Activated CD4-positive, CD25-positive, alpha-beta regulatory T cell treated with anti-CD3 and anti-CD28 coated beads, Interleukin-2, amount 50 U/mL, for 16 hours (primary cell): ENCODE data around the gene PAPLN.

Source experiments
- DNase-seq: peaks from one replicate; pipeline ENCODE4 v3.0.0-alpha.2; 2020; ENCODE audit warnings: low read depth, low spot score

PAPLN gene

DNA sequence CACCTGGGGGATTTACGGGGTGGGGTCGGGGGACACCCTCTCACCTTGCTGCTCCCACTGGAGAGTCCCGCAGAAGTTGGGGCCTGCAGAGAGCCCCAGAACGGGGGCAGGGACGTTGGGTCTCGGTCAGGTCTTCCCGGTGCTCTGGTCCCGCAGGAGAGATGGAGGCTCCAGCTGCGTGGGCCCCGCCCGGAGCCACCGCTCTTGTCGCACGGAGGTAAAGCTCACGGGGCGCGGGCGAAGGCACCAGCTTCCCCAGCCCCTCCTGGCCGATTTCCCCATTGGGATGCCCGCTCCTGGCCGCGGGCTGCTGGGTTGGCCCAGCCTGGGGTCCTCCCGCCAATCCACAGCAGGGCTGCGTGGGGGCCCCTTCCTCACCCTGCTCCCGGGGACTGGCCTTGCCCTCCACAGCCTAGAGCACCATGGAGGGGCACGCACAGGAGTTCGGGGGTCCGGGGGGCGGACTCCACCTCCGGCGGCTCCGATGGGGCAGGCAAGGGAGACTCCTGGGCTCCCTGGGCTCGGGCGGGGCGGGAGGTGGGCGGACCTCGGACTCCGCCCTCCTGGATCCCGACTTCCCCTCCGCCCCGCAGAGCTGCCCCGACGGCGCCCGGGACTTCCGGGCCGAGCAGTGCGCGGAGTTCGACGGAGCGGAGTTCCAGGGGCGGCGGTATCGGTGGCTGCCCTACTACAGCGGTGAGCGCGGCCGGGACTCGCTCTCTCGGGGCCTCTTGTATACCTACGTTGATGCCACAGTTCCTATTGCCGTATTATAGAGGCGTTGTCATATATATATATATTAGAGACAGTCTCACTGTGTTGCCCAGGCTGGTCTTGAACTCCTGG is 8.4 kb downstream of the PAPLN start:
- no peak for DNase-seq

DNA sequence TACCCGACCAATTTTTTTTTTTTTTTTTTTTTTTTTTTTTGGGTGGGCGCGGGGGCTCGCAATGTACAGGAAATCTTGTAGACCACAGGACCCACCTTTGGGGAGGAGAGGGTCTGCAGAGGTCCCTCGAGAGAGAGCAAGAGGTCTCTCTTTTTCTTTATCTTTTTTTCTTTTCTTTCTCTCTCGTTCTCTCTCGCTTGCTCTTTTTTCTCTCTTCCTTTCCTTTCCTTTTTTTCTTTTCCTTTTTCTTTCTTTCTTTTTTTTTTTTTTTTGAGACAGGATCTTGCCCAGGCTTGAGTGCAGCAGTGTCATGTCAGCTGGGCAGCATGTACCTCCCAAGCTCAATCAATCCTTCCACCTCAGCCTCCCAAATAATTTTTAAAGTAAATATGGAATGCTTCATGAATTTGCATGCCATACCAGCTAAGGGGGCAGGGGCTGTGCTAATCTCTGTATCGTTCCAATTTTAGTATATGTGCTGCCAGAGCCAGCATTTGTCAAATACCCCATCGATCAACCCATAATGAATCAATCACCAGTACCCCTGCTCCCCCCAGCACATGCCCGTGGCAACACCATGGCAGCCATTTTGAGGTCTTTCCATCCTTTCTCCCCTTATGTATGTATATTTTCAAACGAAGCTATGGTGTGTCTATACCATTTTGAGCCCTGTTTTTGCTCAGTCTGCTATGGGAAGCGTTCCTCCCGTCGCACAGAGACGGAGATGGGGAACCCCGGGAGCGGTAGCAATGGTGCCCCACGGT is 9.3 kb downstream of the PAPLN start:
- no peak for DNase-seq

DNA sequence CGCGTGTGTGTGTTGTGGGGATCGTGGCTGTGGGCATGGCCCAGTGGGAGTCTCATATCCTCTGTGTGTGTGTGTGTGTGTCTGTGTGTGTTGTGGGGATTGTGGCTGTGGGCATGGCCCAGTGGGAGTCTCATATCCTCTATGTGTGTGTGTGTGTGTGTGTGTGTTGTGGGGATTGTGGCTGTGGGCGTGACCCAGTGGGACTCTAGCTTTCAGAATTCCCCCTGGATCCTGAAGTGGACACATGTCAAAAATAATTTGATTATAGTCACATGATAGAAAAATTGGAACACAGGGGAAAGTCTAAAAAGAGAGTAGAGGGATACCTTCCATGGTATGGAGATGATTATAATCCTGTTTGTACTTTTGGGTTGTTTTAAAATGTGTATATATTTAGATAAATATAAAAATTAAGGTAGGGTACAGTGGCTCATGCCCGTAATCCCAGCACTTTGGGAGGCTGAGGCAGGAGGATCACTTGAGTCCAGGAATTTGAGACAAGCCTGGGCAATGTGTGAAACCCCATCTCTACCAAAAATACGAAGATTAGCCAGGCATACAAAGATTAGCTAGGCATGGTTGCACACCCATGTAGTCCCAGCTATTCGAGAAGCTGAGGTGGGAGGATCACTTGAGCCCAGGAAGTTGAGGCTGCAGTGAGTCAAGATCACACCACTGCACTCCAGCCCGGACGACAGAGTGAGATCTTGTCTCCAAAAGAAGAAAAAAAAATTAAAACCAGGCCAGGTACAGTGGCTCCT is 11.0 kb downstream of the PAPLN start:
- no peak for DNase-seq

DNA sequence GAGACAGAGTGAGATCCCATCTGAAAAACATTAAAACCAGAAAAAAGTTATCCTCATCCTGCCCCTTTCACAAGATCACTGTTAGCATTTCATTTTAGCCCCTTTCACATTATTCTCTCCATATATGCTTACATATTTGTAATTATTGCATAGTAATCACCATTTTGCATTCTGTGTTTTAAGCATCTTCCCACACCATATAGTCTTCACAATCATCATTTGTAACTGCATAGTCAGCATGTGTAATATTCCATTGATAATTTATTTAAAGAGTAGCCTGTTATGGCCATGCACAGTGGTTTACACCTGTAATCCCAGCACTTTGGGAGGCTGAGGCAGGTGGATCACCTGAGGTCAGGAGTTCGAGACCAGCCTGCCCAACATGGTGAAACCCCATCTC is 11.8 kb downstream of the PAPLN start:
- no peak for DNase-seq

DNA sequence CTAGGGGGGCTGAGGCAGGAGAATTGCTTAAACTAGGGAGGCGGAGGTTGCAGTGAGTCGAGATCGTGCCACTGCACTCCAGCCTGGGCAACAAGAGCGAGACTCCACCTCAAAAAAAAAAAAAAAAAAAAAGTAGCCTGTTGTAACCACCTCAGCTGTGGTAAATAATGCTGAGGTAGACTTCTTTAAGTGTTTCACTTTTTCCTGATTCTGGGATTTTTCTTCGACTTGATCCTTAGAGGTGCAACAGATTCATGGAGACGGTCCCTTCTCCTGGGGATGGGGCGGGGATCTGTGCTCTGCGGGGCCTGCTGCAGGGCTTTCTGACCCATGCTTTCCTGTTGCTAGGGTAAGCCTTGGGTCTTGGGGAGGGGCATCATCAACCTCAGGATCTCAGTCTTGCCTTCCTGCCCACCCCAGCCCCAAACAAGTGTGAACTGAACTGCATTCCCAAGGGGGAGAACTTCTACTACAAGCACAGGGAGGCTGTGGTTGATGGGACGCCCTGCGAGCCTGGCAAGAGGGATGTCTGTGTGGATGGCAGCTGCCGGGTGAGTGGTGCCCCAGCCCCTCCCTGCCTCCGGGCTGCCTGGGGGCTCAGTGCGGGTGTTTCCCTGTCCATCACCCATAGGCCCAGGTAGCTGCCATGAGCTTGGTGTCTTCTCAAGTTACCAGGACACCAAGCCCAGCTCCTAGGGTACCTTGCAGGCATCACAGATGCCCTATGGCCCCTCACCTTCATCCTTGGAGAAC is 12.4 kb downstream of the PAPLN start:
- no peak for DNase-seq

DNA sequence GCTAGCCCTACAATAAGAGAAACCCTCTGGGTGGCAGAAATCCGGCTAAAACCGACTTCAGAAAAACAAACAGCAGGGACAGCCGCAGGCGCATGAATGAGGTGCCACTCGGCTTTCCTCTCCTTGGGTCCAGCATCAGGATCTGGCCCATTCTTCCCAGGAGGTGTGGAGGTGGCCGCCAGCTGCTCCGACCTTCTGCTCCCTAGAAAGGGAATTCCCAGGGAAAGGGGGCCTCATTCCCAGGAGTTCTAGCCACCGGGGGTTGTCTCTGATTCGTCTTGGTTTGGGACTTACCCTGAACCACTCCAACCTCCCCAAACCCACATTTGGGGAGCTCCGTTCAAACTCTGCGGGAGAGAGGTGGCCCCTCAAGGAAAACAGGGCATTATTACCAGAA is 13.0 kb downstream of the PAPLN start:
- no peak for DNase-seq

DNA sequence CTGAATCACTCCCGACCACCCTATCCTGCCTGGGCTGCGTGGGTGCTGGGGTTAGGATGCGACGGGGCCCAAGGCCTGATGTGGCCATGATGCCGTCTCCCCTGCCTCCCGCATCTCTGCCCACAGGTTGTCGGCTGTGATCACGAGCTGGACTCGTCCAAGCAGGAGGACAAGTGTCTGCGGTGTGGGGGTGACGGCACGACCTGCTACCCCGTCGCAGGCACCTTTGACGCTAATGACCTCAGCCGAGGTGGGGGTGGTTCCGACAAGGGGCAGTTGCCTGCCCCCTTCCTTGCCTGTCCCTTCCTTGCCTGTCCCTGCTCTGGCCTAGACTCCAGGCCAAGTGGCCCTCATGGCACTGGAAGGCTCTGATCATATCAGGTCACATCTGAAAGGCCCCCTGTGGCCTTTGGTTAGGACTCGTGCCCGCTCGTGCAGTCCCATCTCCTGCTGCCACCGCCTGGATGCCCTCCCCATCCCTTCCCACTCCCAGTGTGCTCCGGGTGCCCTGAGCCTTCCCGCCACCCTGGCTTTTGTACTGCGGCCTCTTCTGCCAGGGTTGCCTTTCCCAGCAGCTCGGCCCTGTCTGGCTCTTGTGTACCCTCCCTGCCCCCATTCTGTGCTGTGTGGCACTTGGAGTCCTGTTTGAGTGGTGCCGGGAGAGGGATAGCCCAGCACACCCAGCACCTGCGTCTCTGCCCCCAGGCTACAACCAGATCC is 13.6 kb downstream of the PAPLN start:
- no peak for DNase-seq

DNA sequence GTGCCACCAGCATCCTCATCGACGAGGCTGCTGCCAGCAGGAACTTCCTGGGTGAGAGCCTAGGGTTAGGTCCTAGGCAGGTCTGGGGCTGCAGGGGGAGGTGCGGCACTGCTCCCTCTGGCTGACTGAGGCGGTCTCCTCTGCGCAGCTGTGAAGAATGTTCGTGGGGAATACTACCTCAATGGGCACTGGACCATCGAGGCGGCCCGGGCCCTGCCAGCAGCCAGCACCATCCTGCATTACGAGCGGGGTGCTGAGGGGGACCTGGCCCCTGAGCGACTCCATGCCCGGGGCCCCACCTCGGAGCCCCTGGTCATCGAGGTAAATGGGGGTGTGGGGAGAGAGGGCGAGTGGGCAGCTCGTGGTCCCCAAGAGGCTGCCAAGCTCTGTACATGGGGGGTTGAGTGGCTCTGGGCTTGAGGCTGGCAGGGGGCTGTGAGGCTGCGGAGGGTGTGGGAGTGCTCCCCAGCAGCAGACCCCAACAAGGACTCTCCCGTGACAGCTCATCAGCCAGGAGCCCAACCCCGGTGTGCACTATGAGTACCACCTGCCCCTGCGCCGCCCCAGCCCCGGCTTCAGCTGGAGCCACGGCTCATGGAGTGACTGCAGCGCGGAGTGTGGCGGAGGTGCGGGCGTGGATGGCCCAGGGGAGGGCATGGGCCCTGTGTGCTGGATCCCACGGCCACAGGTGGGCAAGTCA is 14.4 kb downstream of the PAPLN start:
- no peak for DNase-seq

DNA sequence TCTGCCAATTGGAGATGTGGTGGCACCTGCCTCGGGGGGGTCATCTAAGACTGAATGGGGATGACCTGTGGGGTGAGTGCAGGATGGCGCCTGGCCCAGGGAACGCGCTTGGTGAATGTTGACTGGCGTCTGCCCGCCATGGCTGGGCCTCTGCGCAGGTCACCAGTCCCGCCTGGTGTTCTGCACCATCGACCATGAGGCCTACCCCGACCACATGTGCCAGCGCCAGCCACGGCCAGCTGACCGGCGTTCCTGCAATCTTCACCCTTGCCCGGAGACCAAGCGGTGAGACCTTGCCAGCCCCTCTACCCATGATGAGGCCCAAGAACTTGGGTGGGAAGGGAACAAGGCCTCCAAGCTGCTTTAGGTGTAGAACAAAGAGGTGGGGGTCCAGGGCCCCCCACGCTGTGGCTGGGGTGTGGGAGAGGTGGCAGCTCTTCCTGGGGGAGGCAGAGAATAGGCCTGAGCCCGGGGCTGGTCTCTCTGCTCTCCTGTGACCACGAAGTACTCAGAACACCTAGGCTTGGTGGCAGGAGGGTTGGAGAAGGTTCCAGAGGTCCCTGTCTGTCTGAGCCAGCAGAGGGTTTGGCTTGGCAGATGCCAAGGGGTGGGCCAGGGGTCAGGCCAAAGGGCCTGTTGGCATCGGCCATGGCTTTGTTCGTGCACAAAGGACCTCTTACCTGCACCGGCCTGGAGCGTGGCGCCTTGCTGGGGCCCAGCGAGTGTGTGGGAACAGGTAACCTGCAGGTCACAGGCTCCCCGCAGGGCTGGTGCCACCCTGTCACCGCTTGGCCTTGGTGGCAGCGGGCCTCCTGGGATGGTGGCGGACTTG is 15.4 kb downstream of the PAPLN start:
- DNase-seq = no peak

DNA sequence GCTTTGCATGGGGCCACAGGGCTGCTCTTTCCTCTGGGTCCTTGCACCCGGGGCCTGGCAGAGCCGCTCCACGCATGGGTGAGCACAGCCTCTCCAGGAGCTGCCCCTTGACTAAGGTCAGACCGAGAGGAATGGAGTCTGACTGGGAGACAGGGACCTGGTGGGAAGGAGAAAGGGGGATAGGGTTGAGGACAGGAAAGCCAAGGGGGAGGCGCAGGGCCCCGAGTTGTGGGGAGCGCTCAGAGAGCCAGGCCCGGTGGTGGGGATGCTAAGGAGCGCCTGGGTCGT is 16.0 kb downstream of the PAPLN start:
- no peak for DNase-seq

DNA sequence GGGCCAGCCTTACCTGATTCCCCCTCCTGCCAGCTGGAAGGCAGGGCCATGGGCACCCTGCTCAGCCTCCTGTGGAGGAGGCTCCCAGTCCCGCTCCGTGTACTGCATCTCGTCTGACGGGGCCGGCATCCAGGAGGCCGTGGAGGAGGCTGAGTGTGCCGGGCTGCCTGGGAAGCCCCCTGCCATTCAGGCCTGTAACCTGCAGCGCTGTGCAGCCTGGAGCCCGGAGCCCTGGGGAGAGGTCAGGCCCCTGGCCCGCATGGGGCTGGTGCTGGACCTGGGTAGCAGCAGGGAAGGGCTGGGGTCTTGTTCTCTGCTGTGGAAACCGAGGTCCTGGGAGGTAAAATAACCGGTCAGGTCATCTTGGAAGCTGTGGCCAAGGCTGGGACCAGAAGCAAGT is 16.4 kb downstream of the PAPLN start:
- no peak for DNase-seq

DNA sequence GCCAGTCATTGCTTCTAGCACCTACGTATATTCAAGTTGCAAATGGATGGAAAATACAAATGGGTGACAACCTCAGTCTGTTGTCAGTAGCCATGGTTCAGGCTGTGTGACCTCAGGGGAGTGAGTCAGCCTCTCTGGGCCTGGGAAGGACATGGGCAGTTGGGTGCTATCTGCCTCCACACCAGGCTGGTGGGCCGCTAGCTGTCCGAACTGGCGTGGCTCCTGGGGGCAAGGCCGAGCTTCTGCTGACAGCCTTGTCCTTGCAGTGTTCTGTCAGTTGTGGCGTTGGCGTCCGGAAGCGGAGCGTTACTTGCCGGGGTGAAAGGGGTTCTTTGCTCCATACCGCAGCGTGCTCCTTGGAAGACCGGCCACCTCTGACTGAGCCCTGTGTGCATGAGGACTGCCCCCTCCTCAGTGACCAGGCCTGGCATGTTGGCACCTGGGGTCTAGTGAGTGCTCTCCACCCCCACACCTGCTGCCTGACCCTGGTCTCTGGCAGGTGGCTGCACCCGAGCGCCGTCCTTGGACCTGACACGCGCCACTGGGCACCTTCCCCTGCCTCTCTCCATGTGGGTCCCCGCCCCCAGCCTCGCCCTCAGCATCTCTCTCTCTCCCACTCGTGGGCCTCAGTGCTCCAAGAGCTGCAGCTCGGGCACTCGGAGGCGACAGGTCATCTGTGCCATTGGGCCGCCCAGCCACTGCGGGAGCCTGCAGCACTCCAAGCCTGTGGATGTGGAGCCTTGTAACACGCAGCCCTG is 17.1 kb downstream of the PAPLN start:
- no peak for DNase-seq

DNA sequence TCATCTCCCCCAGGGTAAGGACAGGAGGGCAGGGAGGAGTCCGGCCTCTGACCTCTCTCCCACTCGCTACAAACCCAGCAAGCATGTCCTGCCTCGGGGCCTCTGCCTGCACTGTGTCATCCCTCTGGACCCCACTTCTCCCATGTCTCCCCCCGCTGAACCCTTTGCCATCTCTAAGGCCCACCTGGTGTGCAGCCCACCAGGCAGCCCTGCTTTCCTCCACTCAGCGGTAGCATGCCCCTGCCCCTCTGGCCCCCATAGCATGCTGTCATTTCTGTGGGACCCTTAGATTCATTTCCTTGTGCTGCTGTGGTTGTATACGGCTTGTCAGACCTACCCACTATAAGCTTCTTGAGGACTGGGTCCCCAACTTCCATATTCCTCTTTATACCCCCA is 17.7 kb downstream of the PAPLN start:
- DNase-seq = no peak

DNA sequence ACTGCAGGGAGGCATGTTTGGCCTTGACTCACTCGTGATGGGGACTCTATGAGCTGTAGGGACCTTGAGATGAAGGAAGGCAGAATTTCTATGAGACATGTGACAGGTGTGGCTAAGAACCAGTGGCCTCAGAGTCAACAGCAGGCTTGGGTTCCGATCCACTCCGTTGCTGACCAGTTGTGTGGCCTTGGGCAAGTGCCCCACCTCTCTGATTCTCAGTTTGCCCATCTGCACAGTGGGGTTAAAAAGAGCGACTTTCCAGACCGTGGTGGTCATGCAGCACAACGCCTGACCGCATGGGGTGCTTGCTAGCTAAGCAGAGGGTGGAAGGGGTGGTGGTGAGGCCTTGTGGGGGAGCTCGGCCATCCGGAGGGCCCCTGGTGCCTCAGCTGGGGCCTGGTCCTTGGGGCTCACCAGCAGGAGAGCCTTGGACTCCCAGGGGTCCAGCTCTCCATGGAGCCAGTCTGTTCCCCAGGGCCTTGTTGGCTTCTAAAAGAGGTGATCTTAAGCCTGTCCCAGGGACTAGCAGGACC is 18.5 kb downstream of the PAPLN start:
- no peak for DNase-seq

DNA sequence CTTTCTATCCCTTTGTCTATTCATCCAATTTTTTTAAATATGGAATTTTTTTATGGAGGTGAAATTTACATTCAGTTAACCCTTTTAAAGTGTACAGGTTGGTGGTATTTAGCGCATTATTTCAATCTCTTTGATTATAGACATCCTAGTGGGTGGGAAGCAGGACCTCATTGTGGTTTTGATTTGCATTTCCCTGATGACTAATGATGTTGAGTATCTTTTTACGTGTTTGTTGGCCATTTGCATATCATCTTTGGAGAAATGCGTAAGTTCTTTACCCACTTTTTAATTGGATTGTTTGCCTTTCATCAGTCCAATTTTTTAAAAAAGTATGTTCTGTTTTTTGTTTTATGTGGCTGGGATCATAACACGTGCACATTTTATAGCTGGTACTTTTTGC is 20.8 kb downstream of the PAPLN start:
- no peak for DNase-seq

DNA sequence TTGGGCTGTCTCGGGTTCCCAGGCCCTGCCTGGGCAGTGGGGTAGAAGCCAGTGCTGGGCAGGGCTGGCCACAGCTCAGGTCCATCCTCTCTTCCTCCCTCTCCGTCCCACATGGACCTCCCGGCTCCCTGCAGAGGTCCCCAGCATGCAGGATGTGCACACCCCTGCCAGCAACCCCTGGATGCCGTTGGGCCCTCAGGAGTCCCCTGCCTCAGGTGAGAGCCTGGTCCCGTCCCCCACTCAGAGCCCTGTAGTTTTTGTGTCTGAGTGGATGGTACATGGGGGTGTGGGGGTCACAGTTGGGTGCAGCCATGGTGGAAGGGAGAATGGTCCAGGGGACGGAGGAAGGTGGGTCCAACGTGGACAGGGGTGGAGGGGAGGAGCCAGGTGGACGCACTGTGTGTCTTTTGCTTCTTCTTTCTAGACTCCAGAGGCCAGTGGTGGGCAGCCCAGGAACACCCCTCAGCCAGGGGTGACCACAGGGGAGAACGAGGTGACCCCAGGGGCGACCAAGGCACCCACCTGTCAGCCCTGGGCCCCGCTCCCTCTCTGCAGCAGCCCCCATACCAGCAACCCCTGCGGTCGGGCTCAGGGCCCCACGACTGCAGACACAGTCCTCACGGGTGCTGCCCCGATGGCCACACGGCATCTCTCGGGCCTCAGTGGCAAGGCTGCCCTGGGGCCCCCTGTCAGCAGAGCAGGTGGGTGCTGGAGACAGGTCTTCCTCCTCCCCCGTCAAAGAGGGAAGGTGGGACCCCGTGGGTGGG is 21.7 kb downstream of the PAPLN start:
- DNase-seq = no peak

DNA sequence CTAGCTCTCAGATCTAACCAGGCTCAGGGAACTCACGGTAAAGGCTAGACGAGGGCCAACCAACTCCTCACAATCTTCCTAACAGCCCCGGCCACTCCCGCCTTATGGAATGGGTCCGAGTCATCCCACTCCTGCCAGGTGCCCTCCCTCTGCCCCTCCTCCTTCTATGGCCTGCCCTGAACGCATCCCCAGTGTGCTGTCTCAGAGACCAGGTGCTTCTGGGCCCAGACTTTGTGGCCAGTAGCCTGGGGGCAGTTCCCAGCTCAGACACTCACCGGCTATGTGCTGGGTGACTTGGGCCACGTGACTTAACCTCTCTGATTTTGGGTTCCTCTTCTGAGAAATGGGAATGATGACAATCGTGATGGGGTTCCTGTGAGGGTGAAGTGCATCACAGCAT is 22.5 kb downstream of the PAPLN start:
- no peak for DNase-seq

DNA sequence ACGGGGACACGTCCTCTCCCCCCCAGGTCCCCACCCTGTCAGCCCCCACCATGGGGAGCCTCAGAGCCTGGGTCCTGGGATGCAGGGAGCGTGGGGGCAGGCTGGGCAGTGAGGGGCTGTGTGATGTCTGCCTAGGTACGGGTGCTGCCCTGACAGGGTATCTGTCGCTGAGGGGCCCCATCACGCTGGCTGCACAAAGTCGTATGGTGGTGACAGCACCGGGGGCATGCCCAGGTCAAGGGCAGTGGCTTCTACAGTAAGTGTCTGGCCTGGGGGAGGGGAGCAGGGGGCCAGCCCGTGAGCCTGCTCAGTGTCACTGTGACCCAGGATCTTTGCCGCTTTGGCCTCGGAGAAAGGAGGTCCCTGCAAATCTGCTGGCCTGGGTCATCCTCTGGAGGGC is 23.3 kb downstream of the PAPLN start:
- no peak for DNase-seq
